HFFc6 (cell line): Measurements from ENCODE around the gene IL17RE. TPM values are rescaled to one million over a fixed set of nuclear protein-coding genes. Genes with fewer than 3 reads are reported as not detected.

Source experiments
- DNase-seq: peaks from one replicate; pipeline ENCODE4 v3.0.0-alpha.2; 2018
- H3K27ac Mint-ChIP-seq: 2 replicates; pipeline ENCODE4 v1.8.0; 2020; ENCODE audit warnings: mild to moderate bottlenecking, mixed read lengths
- H3K27me3 Mint-ChIP-seq: 2 replicates; pipeline ENCODE4 v1.8.0; 2021; ENCODE audit warnings: mild to moderate bottlenecking, moderate library complexity, mixed read lengths; ENCODE audit not compliant: insufficient read depth
- H3K36me3 Mint-ChIP-seq: 2 replicates; pipeline ENCODE4 v1.8.0; 2021; ENCODE audit warnings: low read depth, mixed read lengths
- H3K4me1 Mint-ChIP-seq: 2 replicates; pipeline ENCODE4 v1.8.0; 2020; ENCODE audit warnings: low read depth, mixed read lengths
- H3K4me3 Mint-ChIP-seq: 2 replicates; pipeline ENCODE4 v1.8.0; 2020; ENCODE audit warnings: mild to moderate bottlenecking, moderate library complexity, mixed read lengths
- H3K9me3 Mint-ChIP-seq: 2 replicates; pipeline ENCODE4 v1.8.0; 2020; ENCODE audit warnings: mild to moderate bottlenecking, mixed read lengths
- CTCF ChIP-seq: fragments of 200-600 bp; sonication (generic); IDR thresholded peaks from 2 replicates; pipeline ENCODE4 v1.5.0; 2021; ENCODE audit warnings: antibody characterized with exemption, mild to moderate bottlenecking
- total RNA-seq, 6 experiments: library from RNA; stranded (reverse); fragmentation: NEBNext Ultra II Directional; extraction: Animal tissue kit (Norgen Biotek cat#: 25700); gene quantifications; 2 replicates in 1 of 6; 3 replicates in 5 of 6; pipeline ENCODE4 v1.2.3, GENCODE V29; 2021

IL17RE gene
- total RNA-seq, 6 experiments from 2014 or later, result 0.51 to 0.80 (median 0.65) TPM

- Mint-ChIP-seq H3K27me3 (no peaks in the 10 kb centered on the region; the same call in 1 of the 2 replicates), H3K36me3 (no peaks in the 10 kb centered on the region), H3K27ac (0 out of 2 replicates have a peak overlapping the region, but pooled peaks have one; percentile 93), H3K9me3 (no peaks in the 10 kb centered on the region), H3K4me1 (peaks cover 22% of the 10 kb centered on the region), H3K4me3 (peak overlapping the region; percentile 88)
- no peak for DNase-seq
- no peak for TF ChIP-seq CTCF
Measured at GRCh38 chr3:9918261-9919038, 15.8 kb downstream of the IL17RE start.

GRCh38 chr3:9928158-9928557 lies 25.5 kb downstream of the IL17RE start:
- Mint-ChIP-seq H3K27me3 (no peaks in the 10 kb centered on the region; the same call in 1 of the 2 replicates), H3K36me3 (peaks cover 18% of the 10 kb centered on the region), H3K4me1 (peaks cover 4% of the 10 kb centered on the region; the same call in 1 of the 2 replicates), H3K4me3 (no peak overlapping the region), H3K27ac (no peak overlapping the region), H3K9me3 (no peaks in the 10 kb centered on the region)
- TF ChIP-seq CTCF, result no peak; the same call in 1 of the 2 replicates
- no peak for DNase-seq

- DNase-seq, result no peak
- Mint-ChIP-seq H3K4me3 (no peak overlapping the region), H3K4me1 (peaks cover 22% of the 10 kb centered on the region), H3K36me3 (peaks cover 12% of the 10 kb centered on the region), H3K9me3 (no peaks in the 10 kb centered on the region), H3K27me3 (no peaks in the 10 kb centered on the region; the same call in 1 of the 2 replicates), H3K27ac (no peak overlapping the region)
- peak; percentile 39; the same call in 1 of the 2 replicates for TF ChIP-seq CTCF
Measured at GRCh38 chr3:9930804-9931418, 28.3 kb downstream of the IL17RE start.

GRCh38 chr3:9932535-9932842 lies 29.8 kb downstream of the IL17RE start:
- Mint-ChIP-seq H3K27ac (peak overlapping the region; percentile 63), H3K4me1 (peaks cover 22% of the 10 kb centered on the region), H3K4me3 (peak overlapping the region; percentile 90), H3K36me3 (peaks cover 12% of the 10 kb centered on the region), H3K9me3 (no peaks in the 10 kb centered on the region), H3K27me3 (no peaks in the 10 kb centered on the region; the same call in 1 of the 2 replicates)
- no peak for TF ChIP-seq CTCF
- DNase-seq, result no peak

GRCh38 chr3:9932843-9933560 lies 30.4 kb downstream of the IL17RE start:
- Mint-ChIP-seq H3K4me3 (peak overlapping the region; percentile 90), H3K4me1 (peaks cover 22% of the 10 kb centered on the region), H3K36me3 (peaks cover 12% of the 10 kb centered on the region), H3K9me3 (no peaks in the 10 kb centered on the region), H3K27me3 (no peaks in the 10 kb centered on the region; the same call in 1 of the 2 replicates), H3K27ac (peak overlapping the region; percentile 89)
- DNase-seq, result peak; percentile 77
- peak; percentile 89 for TF ChIP-seq CTCF
